NCI-H748 (cell line): Measurements from ENCODE around the gene GPR160.
"Not testable (repeated sequence)": the region's sequence is repeated elsewhere in the genome, so short reads cannot be mapped to it uniquely, and the experiment has no call there.

ENCODE experiments used
- DNase-seq: peaks from one replicate; lab custom pipeline; 2025; ENCODE audit not compliant: unreplicated experiment; lab: John Stamatoyannopoulos, UW

GPR160 gene

DNA sequence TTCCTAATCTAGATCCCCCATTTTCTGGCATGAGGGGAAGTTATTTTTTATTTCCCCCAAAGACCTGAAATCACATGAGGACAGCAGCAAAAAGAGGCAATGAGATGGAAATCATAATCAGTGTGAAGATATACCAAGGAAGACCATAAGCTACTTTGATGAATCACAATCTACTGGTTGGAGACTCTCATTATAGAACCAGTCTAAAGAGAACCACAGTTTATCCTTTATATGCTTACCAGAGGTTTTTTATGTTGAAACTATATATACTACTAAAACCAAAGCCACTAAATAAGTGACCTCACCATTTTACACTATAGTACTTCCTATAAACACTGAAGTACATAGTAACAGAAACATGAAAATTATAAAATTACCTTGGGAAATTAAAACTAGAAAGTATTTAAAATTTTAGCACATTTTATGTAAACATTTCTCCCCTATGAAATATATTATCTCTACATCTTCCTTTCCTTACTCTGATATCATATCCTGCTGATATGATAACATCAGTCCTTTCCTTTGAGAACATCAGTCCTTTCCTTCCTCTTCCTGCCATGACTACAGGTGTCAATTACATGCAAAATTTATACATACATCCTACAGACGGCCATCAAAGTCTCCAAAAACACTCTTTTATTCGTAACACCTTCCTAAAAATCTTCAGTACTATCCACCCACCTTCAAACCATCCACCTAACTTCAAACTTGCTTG lies 71.9 kb downstream of the GPR160 start:
- no peak for DNase-seq

DNA sequence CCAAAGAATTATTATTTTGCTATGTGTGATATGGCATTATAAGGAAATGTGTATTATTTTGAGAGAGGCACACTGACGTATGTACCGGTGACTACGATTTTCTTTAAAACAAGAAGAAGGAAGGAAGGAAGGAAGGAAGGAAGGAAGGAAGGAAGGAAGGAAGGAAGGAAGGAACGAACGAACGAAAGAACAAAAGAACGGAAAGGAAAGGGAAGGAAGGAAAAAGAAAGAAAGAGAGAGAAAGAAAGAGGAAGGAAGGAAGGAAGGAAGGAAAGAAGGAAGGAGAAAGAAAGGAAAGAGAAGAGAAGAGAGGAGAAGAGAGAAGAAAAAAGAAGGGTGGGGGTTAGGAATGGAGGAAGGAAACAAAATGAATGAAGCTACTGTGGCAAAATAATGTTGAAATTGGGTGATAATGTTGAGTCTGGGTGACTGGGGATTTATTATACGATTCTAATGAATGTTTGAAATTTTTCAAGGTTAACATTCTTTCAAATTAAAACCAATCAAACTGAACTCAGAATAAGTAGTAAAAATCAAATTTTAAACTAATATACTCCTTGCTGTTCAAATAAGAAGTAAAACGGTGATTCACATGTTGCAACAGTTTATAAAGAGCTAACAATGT lies 73.5 kb downstream of the GPR160 start:
- no peak for DNase-seq

DNA sequence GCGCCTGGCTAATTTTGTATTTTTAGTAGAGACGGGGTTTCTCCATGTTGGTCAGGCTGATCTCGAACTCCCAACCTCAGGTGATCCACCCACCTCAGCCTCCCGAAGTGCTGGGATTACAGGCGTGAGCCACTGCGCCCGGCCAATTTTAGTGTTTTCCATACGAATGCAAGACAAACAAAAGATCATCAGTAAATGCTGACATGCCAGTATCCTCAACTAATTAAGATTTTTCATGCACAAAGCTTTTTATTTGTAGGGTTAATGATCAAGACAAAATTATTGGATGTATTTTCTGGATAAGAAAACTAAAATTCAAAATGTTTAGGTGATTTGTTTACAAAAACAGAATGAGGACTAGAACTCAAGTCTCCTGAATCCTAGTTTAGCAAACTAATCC lies 76.4 kb downstream of the GPR160 start:
- DNase-seq, result not testable (repeated sequence)

DNA sequence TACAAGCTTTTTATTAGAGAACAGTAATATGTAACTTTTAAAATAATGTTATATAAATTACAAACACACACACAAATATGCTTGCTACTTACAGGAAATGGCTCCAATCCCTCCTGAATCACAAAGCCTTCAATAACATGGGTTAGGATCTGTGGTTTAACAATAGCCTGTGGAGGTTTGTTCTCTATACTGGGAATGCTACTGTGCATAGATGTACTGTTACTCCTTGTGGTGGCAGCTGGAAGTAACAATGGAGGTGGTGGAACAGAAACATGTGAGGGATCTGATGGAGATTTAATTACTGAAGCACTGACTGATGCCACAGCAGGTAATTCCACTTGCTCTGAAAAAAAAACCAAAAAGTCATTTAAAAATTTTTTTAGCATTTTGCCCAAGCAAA lies 79.3 kb downstream of the GPR160 start:
- DNase-seq, result peak; percentile 0

DNA sequence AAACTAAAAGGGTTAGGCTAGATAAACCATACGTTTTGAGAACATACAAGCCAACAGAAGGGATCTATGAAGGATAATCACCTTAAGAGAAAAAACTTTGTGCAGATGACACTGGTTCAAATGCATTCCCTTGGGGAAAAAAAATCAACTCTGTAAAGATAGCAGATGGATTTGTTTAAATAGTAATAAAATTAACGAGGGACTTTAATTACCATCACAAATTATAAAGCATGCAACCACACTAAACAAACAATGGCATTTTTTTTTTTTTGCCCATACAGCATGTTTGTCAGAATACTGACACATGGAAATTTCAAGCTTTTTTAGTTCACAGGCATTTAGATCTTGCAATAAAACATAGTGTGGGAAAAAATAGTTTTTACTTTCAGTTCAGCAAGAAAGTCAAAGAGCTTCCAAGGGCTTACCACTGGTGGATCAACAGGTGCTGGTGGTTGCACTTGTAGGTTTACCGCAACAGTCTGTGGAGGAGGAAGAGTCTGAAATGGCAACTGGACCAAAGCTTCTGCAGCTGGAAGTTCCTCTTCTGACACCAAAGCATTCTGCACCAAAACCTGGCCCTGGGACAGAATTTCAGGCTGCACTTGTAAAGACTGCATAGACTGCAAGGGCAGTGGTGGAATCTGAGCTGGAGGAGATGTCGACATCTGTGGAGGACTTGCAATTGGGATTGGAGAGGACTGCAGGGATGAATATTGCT lies 90.6 kb downstream of the GPR160 start:
- peak; percentile 3 for DNase-seq

DNA sequence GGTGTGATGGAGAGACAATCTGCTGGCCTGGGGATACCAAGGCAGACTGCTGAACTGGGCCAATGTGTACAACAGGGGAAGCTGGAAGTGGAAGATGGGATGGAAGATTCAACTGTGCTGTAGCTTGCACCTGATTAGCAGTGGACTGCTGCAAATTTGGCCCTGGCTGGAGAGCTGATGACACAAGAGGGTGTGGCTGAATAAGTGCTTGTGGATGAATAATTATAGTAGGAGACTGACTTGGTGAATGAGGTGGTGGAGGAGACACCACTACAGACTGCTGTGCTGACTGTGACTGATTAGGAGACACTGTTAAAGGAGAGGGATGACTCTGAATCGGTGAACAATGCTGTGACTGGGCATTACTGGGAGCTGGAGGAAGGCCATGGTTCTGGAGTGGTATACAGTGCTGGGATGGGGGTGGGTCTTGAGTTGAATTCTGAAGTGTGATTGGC lies 91.2 kb downstream of the GPR160 start:
- DNase-seq, result peak; percentile 29

DNA sequence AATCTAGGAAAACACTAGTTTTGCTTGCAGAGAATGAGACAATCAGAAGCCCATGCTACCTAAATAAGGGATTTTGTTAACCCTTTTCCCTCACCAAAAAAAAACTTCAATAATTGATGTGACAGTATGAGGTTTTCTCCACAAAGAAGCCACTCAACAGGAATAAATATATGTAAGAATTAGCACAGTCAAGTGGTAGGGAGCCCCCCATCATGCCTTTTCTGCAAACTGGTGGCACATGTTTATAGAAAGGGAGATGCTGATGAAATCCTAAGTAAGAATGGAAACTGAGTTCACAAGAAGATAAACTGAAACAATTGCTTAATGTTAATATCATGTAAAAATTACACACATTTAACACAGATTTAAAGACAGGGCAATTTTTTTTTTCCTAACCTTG lies 92.7 kb downstream of the GPR160 start:
- DNase-seq, result no peak

DNA sequence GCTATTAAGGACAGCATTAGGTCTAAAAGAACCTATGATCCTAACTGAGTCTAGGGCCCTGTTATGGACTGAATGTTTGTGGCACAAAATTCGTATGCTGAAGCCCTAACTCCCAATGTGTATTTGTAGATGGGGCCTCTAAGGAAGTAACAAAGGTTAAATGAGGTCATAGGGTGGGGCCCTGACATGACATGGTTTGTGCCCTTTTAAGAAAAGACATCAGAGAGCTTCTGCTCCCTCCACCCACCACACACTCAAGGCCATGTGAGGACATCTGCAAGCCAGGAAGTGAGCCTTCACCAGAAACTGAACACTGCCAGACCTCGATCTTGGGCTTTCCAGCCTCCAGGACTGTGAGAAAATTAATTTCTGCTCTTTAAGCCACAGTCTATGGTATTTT lies 94.5 kb downstream of the GPR160 start:
- DNase-seq, result no peak
